DOHH2 (cell line): Measurements from ENCODE around the gene MMS22L.

Experiments
- H3F3A ChIP-seq: fragments of 200-600 bp; sonication (generic), shearing (Covaris generic); 2 replicates; pipeline ENCODE4 v1.6.0; 2016; ENCODE audit warnings: antibody characterized with exemption, mild to moderate bottlenecking; ENCODE audit not compliant: control insufficient read depth, insufficient read depth
- H3K27ac ChIP-seq: fragments of 200-600 bp; sonication (generic); 2 replicates; pipeline ENCODE4 v1.5.1; 2014; ENCODE audit warnings: low read depth, mild to moderate bottlenecking, low read length, moderate library complexity
- H3K27me3 ChIP-seq: fragments of 200-600 bp; sonication (generic); 2 replicates; pipeline ENCODE4 v1.6.1; 2014; ENCODE audit warnings: mild to moderate bottlenecking, low read length, mixed read lengths; ENCODE audit not compliant: control insufficient read depth
- H3K36me3 ChIP-seq: fragments of 200-600 bp; sonication (generic); 2 replicates; pipeline ENCODE4 v1.6.1; 2014; ENCODE audit warnings: mild to moderate bottlenecking, low read length, moderate library complexity, mixed read lengths; ENCODE audit not compliant: control insufficient read depth
- H3K4me1 ChIP-seq: fragments of 200-600 bp; sonication (generic); 2 replicates; pipeline ENCODE4 v1.6.1; 2014; ENCODE audit warnings: mild to moderate bottlenecking, low read length, mixed read lengths; ENCODE audit not compliant: control insufficient read depth
- H3K4me2 ChIP-seq: fragments of 200-600 bp; sonication (generic); 2 replicates; pipeline ENCODE4 v1.6.0; 2014; ENCODE audit warnings: mild to moderate bottlenecking, low read length, moderate library complexity
- H3K4me3 ChIP-seq: fragments of 200-600 bp; sonication (generic); 2 replicates; pipeline ENCODE4 v1.5.1; 2014; ENCODE audit warnings: mild to moderate bottlenecking, low read length, mixed read lengths
- H3K79me2 ChIP-seq: fragments of 200-600 bp; sonication (generic); 2 replicates; pipeline ENCODE4 v1.6.1; 2014; ENCODE audit warnings: mild to moderate bottlenecking, low read length, mixed read lengths; ENCODE audit not compliant: control insufficient read depth
- H3K9me2 ChIP-seq: fragments of 200-600 bp; sonication (generic); replicated peaks from 2 replicates; pipeline ENCODE4 v1.6.1; 2014; ENCODE audit warnings: mild to moderate bottlenecking, low read length, mixed read lengths; ENCODE audit not compliant: control insufficient read depth
- H3K9me3 ChIP-seq: fragments of 200-600 bp; sonication (generic); 2 replicates; pipeline ENCODE4 v1.6.1; 2014; ENCODE audit warnings: antibody characterized with exemption, low read length, mixed read lengths; ENCODE audit not compliant: control insufficient read depth, insufficient read depth
- H4K20me1 ChIP-seq: fragments of 200-600 bp; sonication (generic); 2 replicates; pipeline ENCODE4 v1.6.0; 2014; ENCODE audit warnings: low read depth, mild to moderate bottlenecking, antibody characterized with exemption, low read length, moderate library complexity; ENCODE audit not compliant: control insufficient read depth, insufficient read depth
- EZH2phosphoT487 ChIP-seq: fragments of 200-600 bp; sonication (generic); IDR thresholded peaks from 2 replicates; pipeline ENCODE4 v1.6.1; 2017; ENCODE audit warnings: borderline replicate concordance, mild to moderate bottlenecking, antibody characterized with exemption, low read length, moderate library complexity, mixed read lengths
- TF ChIP-seq, protein P1 (sequence below): fragments of 200-600 bp; sonication (generic); IDR thresholded peaks from one replicate; pipeline ENCODE4 v1.5.1; 2014; ENCODE audit warnings: antibody characterized with exemption, mild to moderate bottlenecking, low read depth, low read length; ENCODE audit not compliant: poor library complexity, severe bottlenecking

The MMS22L gene

DNA sequence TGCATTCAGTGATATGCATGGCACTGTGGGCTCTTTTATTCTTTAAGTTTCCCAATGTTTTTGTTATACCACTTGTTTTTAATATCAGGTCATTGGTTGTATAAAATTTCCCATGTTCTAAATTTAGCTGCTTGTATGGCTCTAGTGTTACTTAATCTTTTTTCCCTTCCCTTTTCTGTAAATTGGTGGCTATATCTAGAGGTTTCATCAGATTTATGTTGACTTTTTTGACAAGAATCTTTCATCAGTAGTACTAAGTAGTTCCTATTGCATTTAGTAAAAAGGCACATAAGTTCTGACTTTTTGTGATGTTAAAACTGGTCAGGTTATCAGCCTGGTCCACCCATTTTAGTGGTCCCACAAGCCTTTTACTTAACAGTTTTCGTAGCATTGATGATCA, 51.1 kb downstream of the MMS22L start:
- Histone ChIP-seq H4K20me1 (no peaks in the 10 kb centered on the region), H3K4me3 (no peak overlapping the region), H3K9me3 (no peaks in the 10 kb centered on the region), H3K9me2 (no peaks in the 10 kb centered on the region), H3K4me2 (no peak overlapping the region), H3K4me1 (no peaks in the 10 kb centered on the region), H3K27ac (no peak overlapping the region), H3K36me3 (peaks cover 59% of the 10 kb centered on the region), H3K27me3 (no peaks in the 10 kb centered on the region), H3F3A (no peaks in the 10 kb centered on the region), H3K79me2 (no peaks in the 10 kb centered on the region; the same call in 1 of the 2 replicates)
- TF ChIP-seq, protein P1, sequence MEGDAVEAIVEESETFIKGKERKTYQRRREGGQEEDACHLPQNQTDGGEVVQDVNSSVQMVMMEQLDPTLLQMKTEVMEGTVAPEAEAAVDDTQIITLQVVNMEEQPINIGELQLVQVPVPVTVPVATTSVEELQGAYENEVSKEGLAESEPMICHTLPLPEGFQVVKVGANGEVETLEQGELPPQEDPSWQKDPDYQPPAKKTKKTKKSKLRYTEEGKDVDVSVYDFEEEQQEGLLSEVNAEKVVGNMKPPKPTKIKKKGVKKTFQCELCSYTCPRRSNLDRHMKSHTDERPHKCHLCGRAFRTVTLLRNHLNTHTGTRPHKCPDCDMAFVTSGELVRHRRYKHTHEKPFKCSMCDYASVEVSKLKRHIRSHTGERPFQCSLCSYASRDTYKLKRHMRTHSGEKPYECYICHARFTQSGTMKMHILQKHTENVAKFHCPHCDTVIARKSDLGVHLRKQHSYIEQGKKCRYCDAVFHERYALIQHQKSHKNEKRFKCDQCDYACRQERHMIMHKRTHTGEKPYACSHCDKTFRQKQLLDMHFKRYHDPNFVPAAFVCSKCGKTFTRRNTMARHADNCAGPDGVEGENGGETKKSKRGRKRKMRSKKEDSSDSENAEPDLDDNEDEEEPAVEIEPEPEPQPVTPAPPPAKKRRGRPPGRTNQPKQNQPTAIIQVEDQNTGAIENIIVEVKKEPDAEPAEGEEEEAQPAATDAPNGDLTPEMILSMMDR = no peak
- TF ChIP-seq EZH2phosphoT487 = no peak

- H4K20me1 ChIP-seq = peaks cover 3% of the 10 kb centered on the region; the same call in 1 of the 2 replicates
- H3K9me3 ChIP-seq = no peaks in the 10 kb centered on the region
- no peaks in the 10 kb centered on the region for H3K4me1 ChIP-seq
- no peaks in the 10 kb centered on the region for H3F3A ChIP-seq
- H3K27me3 ChIP-seq = no peaks in the 10 kb centered on the region
- H3K4me2 ChIP-seq = no peak overlapping the region
- no peak overlapping the region for H3K27ac ChIP-seq
- H3K4me3 ChIP-seq = no peak overlapping the region
- no peaks in the 10 kb centered on the region for H3K9me2 ChIP-seq
- peaks cover 55% of the 10 kb centered on the region for H3K36me3 ChIP-seq
- H3K79me2 ChIP-seq = peaks cover 7% of the 10 kb centered on the region; the same call in 1 of the 2 replicates
- TF ChIP-seq, protein P1 = no peak
- TF ChIP-seq EZH2phosphoT487 = no peak
Measured at GRCh38 chr6:97222903-97223302, 60.1 kb downstream of the MMS22L start.

GRCh38 chr6:97218912-97219311, 64.1 kb downstream of the MMS22L start:
- no peak for TF ChIP-seq EZH2phosphoT487
- TF ChIP-seq, protein P1 = no peak
- H3K27ac ChIP-seq = no peak overlapping the region
- peaks cover 4% of the 10 kb centered on the region; the same call in 1 of the 2 replicates for H3F3A ChIP-seq
- H3K9me3 ChIP-seq = no peaks in the 10 kb centered on the region
- peaks cover 3% of the 10 kb centered on the region; the same call in 1 of the 2 replicates for H4K20me1 ChIP-seq
- no peak overlapping the region for H3K4me2 ChIP-seq
- peaks cover 10% of the 10 kb centered on the region; the same call in 1 of the 2 replicates for H3K79me2 ChIP-seq
- no peaks in the 10 kb centered on the region for H3K4me1 ChIP-seq
- H3K9me2 ChIP-seq = no peaks in the 10 kb centered on the region
- H3K27me3 ChIP-seq = no peaks in the 10 kb centered on the region
- peaks cover 34% of the 10 kb centered on the region for H3K36me3 ChIP-seq
- no peak overlapping the region for H3K4me3 ChIP-seq
